Measurements from ENCODE around the gene FAM110A. TPM values are rescaled to one million over a fixed set of nuclear protein-coding genes. Genes with fewer than 3 reads are reported as not detected.
A peak's percentile ranks its signal among the peaks of the same experiment; 100 is the strongest.
"Not testable (repeated sequence)": the region's sequence is repeated elsewhere in the genome, so short reads cannot be mapped to it uniquely, and the experiment has no call there.

Gene FAM110A
- total RNA-seq, 1 donor from 2014 or later: 1.8 TPM

- no peak for DNase-seq (ENCODE audit: low spot score)
- intact Hi-C loops (cut with DNase I): no loop called here
Measured at GRCh38 chr20:821731-822065, 11.8 kb upstream of the FAM110A start.

- intact Hi-C loops (cut with DNase I): no loop called here
- DNase-seq (ENCODE audit: low spot score): no peak
Measured at GRCh38 chr20:822651-823573, 10.6 kb upstream of the FAM110A start.

GRCh38 chr20:823574-823902 is 10.0 kb upstream of the FAM110A start:
- intact Hi-C loops (cut with DNase I): no loop called here
- DNase-seq (ENCODE audit: low spot score): no peak

- intact Hi-C loops (cut with DNase I): no loop called here
- DNase-seq (ENCODE audit: low spot score): no peak
Measured at GRCh38 chr20:824490-824889, 9.0 kb upstream of the FAM110A start.

GRCh38 chr20:824916-825315 is 8.6 kb upstream of the FAM110A start:
- intact Hi-C loops (cut with DNase I): no loop called here
- DNase-seq (ENCODE audit: low spot score): no peak

GRCh38 chr20:825710-826421 is 7.6 kb upstream of the FAM110A start:
- DNase-seq (ENCODE audit: low spot score): no peak
- intact Hi-C loops (cut with DNase I): no loop called here

GRCh38 chr20:826695-827323 is 6.7 kb upstream of the FAM110A start:
- no peak for DNase-seq (ENCODE audit: low spot score)
- intact Hi-C loops (cut with DNase I): no loop called here

- DNase-seq (ENCODE audit: low spot score); intact Hi-C loops (cut with DNase I): not testable (repeated sequence)
Measured at GRCh38 chr20:827981-828380, 5.5 kb upstream of the FAM110A start.

GRCh38 chr20:828987-829386 is 4.5 kb upstream of the FAM110A start:
- intact Hi-C loops (cut with DNase I): no loop called here
- peak; percentile 26 for DNase-seq (ENCODE audit: low spot score)

GRCh38 chr20:829551-829950 is 4.0 kb upstream of the FAM110A start:
- intact Hi-C loops (cut with DNase I): no loop called here
- peak; percentile 12 for DNase-seq (ENCODE audit: low spot score)

- intact Hi-C loops (cut with DNase I): loop anchor here (10.0 kb wide), 1 partner anchor 295 kb away; no protein-coding TSS in a partner anchor
- DNase-seq (ENCODE audit: low spot score): no peak
Measured at GRCh38 chr20:830011-830521, 3.4 kb upstream of the FAM110A start.

- peak; percentile 3 for DNase-seq (ENCODE audit: low spot score)
- intact Hi-C loops (cut with DNase I): loop anchor here (10.0 kb wide), 1 partner anchor 294 kb away; no protein-coding TSS in a partner anchor
Measured at GRCh38 chr20:831251-831650, 2.3 kb upstream of the FAM110A start.

- intact Hi-C loops (cut with DNase I): loop anchor here (10.0 kb wide), 1 partner anchor 293 kb away; no protein-coding TSS in a partner anchor
- DNase-seq (ENCODE audit: low spot score): no peak
Measured at GRCh38 chr20:831956-832355, 1.6 kb upstream of the FAM110A start.

- intact Hi-C loops (cut with DNase I): loop anchor here (10.0 kb wide), 1 partner anchor 292 kb away; no protein-coding TSS in a partner anchor
- DNase-seq (ENCODE audit: low spot score): no peak
Measured at GRCh38 chr20:833121-833449, 430 bp upstream of the FAM110A start.

- DNase-seq (ENCODE audit: low spot score): no peak
- intact Hi-C loops (cut with DNase I): loop anchor here (10.0 kb wide), 1 partner anchor 291 kb away; no protein-coding TSS in a partner anchor
Measured at GRCh38 chr20:834151-834746, 734 bp downstream of the FAM110A start.

GRCh38 chr20:835608-836045 is 2.1 kb downstream of the FAM110A start:
- intact Hi-C loops (cut with DNase I): loop anchor here (10.0 kb wide), 1 partner anchor 289 kb away; no protein-coding TSS in a partner anchor
- peak; percentile 87 for DNase-seq (ENCODE audit: low spot score)

- DNase-seq (ENCODE audit: low spot score): no peak
- intact Hi-C loops (cut with DNase I): loop anchor here (10.0 kb wide), 1 partner anchor 289 kb away; no protein-coding TSS in a partner anchor
Measured at GRCh38 chr20:836190-836589, 2.7 kb downstream of the FAM110A start.

- no peak for DNase-seq (ENCODE audit: low spot score)
- intact Hi-C loops (cut with DNase I): loop anchor here (10.0 kb wide), 1 partner anchor 286 kb away; no protein-coding TSS in a partner anchor
Measured at GRCh38 chr20:839015-839414, 5.5 kb downstream of the FAM110A start.

GRCh38 chr20:839626-840025 is 6.1 kb downstream of the FAM110A start:
- DNase-seq (ENCODE audit: low spot score): no peak
- intact Hi-C loops (cut with DNase I): loop anchor here (10.0 kb wide), 1 partner anchor 285 kb away; no protein-coding TSS in a partner anchor

GRCh38 chr20:840503-840857 is 7.0 kb downstream of the FAM110A start:
- DNase-seq (ENCODE audit: low spot score): no peak
- intact Hi-C loops (cut with DNase I): no loop called here

Data from cardiac septum (tissue), 1 donor.